ENCODE measurements around the gene NCOA6. TPM values are rescaled to one million over a fixed set of nuclear protein-coding genes. Genes with fewer than 3 reads are reported as not detected.
A peak's percentile ranks its signal among the peaks of the same experiment; 100 is the strongest.
"Not testable (repeated sequence)": the region's sequence is repeated elsewhere in the genome, so short reads cannot be mapped to it uniquely, and the experiment has no call there.

Gene NCOA6
- total RNA-seq, 1 experiment from 2014 or later = 2.2 TPM

DNA sequence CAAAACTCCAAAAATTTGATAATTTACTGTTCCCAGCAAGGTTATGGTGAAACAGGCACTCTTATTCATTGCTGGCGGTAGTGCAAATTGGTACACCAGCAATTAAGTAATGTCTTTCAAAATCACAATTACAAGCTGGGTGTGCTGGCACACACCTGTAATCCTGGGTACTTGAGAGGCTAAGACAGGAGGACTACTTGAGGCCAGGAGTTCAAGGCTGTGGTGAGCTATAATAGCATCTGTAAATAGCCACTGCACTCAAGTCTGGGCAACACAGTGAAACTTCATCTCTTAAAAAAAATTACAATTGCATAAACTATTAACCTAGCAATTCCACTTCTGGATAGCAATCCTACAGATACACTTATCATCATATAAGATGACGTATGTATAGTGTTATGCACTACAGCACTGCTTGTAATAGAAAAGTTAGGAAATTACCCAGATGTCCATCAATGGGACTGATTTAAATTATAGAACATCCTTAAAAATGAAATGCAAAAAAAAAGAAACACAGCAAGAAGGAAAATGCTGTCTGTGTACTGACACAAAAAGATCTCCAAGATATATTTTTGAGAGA lies 31.4 kb downstream of the NCOA6 start:
- in situ Hi-C loops (cut with HindIII; ENCODE audit: low pct_unique_long_range_greater_than_20kb, low sequenced_read_pairs) = no loop called here

DNA sequence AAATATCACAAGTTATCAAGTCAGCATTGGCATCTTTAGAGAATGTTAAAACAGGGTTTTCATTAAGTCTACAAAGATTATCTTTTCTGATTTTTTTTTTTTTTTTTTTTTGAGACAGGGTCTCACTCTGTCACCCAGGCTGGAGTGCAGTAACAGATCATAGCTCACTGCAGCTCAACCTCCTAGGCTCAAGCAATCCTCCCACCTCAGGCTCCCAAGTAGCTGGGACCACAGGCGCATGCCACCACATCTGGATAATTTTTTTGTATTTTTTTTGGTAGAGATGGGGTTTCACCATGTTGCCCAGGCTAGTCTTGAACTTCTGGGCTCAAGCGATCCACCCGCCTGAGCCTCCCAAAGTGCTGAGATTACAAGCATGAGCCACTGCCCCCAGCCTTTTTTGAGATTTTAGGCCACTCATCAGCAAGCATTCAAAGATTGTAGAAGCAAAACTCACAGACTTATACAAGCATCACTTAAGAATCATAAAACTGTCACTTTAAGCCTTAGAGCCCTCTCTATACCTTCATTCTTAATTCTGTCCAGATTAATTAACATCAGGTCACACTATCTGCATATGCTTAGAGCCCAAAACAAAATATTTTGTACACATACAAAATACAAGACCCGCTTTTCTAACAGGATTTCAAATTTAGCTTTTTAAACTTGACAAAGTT lies 32.6 kb downstream of the NCOA6 start:
- in situ Hi-C loops (cut with HindIII; ENCODE audit: low pct_unique_long_range_greater_than_20kb, low sequenced_read_pairs) = no loop called here

More for the DNA sequence above, 31.4 kb downstream of the NCOA6 start:
- DNase-seq (ENCODE audit: low read depth) = no peak

DNA sequence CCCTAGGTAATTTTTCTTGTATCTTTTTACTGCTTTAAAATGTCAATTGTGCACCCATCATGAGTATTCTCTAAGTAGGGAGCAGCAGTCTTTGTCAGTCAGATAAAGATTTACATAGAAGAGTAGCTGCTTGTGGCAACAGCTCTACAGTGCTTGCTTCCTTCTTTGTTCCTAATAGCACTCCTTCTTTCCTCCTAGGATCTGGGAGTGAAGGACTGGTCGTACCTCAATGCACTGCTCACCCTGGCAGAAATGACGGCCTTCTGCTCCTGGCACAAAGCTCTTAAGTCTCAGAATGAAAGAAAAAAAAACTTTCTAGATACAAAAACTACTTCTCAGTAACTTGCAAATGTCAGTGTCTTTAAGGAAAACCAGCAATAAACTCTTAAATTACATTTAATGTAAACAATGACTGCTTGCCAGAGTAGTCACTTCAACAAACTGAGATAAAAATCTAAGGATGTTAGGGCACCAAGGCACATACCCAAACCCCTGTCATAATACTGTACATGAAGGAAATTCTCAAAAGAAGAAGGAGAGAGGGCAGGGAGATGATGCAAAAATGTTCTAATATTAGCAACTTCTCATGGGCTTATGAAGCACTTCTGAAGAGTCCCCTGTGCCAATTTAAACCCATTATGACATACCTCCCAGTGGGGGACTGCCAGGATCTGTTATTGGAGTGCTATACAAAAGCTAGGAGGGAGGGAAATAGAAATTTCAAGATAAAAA lies 34.0 kb downstream of the NCOA6 start:
- in situ Hi-C loops (cut with HindIII; ENCODE audit: low pct_unique_long_range_greater_than_20kb, low sequenced_read_pairs) = no loop called here
- DNase-seq (ENCODE audit: low read depth) = peak; percentile 53

More for the DNA sequence above, 32.6 kb downstream of the NCOA6 start:
- DNase-seq (ENCODE audit: low read depth) = no peak

DNA sequence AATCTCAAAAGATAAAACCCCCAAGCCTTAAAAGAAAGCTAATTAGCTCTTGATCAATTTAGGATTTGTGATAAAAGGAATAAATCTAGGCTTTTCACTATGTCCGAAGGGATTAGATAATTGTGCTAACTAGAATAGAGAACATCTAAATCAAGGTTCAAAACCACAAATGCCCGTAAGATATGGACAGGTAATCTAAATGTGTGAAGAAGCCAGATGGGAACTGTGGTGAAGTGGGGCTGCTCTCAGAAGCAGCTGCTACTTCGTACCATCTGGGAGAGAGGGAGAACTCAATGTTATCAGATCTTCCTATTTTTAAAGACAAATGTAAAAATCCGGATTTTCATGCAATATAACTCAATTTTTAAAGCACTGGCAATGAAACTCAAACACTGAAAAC lies 44.2 kb downstream of the NCOA6 start:
- DNase-seq (ENCODE audit: low read depth) = no peak
- in situ Hi-C loops (cut with HindIII; ENCODE audit: low pct_unique_long_range_greater_than_20kb, low sequenced_read_pairs) = no loop called here

DNA sequence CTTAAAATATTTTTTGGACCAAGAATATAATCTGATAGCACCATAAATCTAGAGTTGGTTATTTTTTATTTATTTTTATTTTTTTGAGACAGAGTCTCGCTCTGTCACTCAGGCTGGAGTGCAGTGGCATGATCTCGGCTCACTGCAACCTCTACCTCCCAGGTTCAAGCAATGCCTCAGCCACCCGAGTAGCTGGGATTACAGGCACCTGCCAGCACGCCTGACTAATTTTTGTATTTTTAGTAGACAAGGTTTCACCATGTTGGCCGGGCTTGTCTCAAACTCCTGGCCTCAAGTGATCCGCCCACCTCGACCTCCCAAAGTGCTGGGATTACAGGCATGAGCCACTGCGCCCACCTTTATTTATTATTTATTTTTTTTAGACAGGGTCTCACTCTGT lies 45.2 kb downstream of the NCOA6 start:
- in situ Hi-C loops (cut with HindIII; ENCODE audit: low pct_unique_long_range_greater_than_20kb, low sequenced_read_pairs); DNase-seq (ENCODE audit: low read depth): not testable (repeated sequence)

DNA sequence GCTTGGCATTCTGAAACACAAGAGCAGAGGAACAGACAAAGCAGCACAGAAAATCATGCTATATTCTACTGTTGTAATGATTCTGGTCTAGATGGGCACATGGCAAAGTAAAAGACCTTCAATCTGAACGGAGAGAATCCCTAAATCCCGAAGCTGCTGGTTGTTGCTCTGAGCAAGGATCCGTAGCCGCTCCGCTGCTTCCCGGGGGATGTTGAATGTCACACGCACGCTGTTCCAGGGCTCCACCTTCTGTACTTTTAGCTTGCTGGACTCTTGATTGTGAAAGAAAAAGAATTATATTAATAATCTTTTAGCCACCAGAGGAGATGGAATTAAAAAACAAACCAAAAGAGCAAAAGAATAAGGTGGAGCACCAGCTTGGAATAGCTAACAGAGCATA lies 49.3 kb downstream of the NCOA6 start:
- DNase-seq (ENCODE audit: low read depth) = no peak
- in situ Hi-C loops (cut with HindIII; ENCODE audit: low pct_unique_long_range_greater_than_20kb, low sequenced_read_pairs) = no loop called here

DNA sequence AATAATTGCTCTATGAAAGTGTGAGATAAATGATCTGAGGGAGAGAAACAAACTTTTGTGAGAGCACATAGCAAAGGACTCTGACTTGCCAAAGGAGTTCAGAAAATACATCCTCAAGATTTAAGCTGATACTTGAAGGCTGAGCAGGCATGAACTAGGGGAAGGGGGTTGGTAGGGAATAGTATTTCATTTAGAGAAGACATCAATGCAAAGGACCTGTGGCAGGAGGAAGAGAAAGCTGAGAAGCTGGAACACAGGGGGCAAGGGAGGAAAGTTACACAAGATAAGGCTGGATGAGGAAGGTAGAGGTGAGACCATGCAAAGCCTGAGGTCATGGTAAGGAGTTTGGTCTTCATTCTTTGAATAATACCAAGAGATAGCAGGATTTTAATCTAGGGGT lies 50.6 kb downstream of the NCOA6 start:
- no peak for DNase-seq (ENCODE audit: low read depth)
- in situ Hi-C loops (cut with HindIII; ENCODE audit: low pct_unique_long_range_greater_than_20kb, low sequenced_read_pairs) = no loop called here

DNA sequence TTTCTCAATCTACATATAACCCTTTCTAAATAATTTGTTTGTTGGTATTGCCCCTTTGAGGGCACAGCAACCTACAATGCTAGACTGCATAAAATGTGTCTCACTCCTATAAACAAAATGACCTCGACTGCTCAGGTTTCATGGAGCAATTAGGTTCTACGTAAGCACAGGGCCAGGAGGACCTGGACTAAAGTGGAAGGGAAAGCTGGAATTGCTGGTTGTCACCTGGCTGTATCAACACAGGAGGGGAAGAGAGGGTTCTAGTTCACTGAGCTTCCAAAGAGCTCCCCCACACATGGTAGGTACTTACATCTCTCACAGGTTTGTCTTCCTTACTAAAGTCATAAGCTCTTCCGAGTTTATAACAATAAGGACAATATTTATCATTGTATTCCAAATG lies 51.0 kb downstream of the NCOA6 start:
- in situ Hi-C loops (cut with HindIII; ENCODE audit: low pct_unique_long_range_greater_than_20kb, low sequenced_read_pairs) = no loop called here
- no peak for DNase-seq (ENCODE audit: low read depth)

DNA sequence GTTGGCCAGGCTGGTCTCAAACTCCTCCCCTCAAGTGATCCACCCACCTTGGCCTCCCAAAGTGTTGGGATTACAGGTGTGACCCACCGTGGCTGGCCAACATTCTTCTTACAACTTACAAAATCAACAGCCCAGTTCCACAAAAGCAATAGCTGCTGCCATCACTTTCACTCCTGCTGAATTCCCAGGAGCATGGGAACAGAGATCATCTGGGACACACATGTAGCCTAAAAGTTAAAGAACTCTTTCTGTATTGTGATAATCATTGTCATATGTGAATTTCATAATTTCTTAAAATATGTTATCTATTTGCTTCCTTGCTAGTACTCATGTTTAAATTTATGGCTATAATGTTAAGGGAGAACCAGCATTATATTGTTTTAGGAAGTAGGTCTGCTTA lies 51.7 kb downstream of the NCOA6 start:
- no peak for DNase-seq (ENCODE audit: low read depth)
- in situ Hi-C loops (cut with HindIII; ENCODE audit: low pct_unique_long_range_greater_than_20kb, low sequenced_read_pairs) = no loop called here

DNA sequence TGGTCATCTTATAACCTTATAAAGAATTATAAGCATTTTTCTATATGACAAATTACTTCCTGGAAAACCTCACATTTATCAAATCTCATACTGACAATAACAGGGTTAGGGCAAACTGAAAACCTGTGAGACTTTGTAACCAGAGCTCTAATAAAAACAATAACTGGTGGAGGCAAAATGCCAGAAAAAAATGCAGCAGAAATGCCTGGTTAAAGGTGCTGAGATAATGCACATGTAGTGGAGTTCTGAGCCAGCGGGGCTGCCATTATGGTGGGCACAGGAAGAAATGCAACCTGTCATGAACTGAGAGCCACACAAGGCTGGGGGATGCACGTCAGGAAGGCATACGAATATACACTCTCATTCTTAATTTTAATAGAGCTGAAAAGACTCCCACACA lies 53.0 kb downstream of the NCOA6 start:
- in situ Hi-C loops (cut with HindIII; ENCODE audit: low pct_unique_long_range_greater_than_20kb, low sequenced_read_pairs) = no loop called here
- no peak for DNase-seq (ENCODE audit: low read depth)

DNA sequence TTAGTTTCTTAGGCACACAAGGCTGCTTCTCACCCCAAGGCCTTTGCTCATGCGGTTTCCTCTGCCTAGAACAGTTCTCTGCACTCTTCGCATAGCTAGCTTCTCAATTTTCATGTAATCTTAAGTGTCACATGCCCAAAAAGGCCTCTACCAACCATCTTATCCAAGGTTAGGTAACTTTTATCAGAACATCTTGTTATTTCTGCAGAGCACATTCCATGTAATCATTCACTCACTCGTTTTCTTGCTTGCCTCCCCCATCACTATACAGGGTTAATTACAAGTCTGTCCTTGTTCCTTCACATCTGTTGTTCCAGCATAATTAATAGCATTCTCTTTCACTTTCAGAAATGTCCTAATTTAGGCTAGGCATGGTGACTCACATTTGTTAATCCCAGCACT lies 53.8 kb downstream of the NCOA6 start:
- in situ Hi-C loops (cut with HindIII; ENCODE audit: low pct_unique_long_range_greater_than_20kb, low sequenced_read_pairs) = no loop called here
- DNase-seq (ENCODE audit: low read depth) = peak; percentile 10

DNA sequence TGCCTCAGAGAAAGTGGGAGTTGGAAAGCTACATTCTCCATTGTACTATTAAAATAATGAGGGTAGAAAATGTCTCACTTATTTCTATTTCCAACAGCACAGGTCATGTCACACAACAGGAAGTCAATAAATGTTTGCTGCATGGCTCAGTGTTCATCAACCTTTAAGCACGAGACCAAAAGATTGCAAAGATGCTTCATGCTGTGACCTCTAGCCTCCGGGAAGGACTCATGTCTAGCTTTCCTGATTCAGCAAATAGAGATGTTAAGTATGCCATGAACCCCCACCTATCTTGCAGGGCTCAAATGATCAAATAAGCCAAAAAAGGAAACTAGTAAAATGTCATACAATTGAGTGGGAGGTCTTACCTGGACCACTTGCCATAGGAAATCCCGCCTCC lies 57.4 kb downstream of the NCOA6 start:
- DNase-seq (ENCODE audit: low read depth) = no peak
- in situ Hi-C loops (cut with HindIII; ENCODE audit: low pct_unique_long_range_greater_than_20kb, low sequenced_read_pairs) = no loop called here

DNA sequence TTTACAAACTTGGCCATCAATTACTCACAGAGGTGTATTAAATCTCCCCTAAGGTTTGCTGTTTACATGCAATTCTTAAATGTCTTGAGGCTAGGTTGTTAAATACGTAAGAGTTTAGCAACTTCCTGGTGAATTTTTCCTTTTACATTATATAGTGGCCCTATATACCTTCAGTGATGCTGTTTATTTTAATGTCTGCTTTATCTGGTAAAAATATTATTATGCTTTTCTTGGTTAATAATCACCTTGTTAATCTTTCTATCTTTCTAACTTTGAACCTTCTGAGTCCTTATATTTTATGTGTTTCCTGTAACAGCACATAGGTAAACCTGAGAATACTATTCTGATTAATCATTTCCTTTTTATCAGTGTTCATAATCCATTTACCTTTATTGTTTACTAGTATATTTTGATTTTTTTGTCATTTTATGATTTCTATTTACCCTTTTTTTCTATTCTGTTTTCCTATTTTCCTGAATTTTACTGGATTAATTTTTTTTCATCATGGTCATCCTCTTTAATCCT lies 63.4 kb downstream of the NCOA6 start:
- in situ Hi-C loops (cut with HindIII; ENCODE audit: low pct_unique_long_range_greater_than_20kb, low sequenced_read_pairs) = no loop called here
- DNase-seq (ENCODE audit: low read depth) = no peak

DNA sequence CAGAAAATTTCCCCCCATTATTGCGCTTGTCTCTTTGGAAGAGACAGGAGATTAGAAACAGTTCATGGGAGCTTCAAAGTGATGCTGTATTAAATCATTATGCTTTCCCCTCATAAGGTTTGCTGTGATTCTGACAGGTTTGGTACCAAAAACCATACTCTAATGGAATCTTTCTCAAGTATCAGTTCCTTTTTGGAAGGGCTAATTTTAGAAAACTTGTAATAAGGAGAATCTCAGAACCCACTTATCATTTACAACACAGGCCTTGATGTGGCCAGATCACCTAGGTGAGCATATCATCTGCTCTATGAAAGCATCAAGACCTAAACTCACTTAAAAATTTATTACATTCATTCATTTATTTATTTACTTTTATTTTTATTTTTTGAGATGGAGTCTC lies 70.1 kb downstream of the NCOA6 start:
- DNase-seq (ENCODE audit: low read depth) = no peak
- in situ Hi-C loops (cut with HindIII; ENCODE audit: low pct_unique_long_range_greater_than_20kb, low sequenced_read_pairs) = no loop called here

DNA sequence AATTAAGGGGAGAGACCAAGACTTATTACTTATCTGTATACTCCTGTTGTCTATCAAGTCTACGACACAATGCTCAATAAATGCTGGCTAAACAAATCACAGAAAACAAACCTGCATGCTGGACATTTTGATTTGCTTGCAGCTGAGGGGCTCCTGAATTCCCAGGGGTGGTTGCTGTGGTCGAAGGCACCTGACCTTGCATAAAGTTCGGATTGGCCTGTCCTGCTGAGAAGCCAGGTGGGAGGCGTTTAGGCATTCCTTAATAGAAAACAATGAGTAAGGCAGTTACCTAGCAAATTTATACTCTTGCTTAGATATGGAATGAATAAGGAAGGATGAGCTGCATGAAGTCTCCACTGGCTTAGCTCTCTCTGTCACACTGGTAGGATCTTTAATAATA lies 70.8 kb downstream of the NCOA6 start:
- no peak for DNase-seq (ENCODE audit: low read depth)
- in situ Hi-C loops (cut with HindIII; ENCODE audit: low pct_unique_long_range_greater_than_20kb, low sequenced_read_pairs) = no loop called here

DNA sequence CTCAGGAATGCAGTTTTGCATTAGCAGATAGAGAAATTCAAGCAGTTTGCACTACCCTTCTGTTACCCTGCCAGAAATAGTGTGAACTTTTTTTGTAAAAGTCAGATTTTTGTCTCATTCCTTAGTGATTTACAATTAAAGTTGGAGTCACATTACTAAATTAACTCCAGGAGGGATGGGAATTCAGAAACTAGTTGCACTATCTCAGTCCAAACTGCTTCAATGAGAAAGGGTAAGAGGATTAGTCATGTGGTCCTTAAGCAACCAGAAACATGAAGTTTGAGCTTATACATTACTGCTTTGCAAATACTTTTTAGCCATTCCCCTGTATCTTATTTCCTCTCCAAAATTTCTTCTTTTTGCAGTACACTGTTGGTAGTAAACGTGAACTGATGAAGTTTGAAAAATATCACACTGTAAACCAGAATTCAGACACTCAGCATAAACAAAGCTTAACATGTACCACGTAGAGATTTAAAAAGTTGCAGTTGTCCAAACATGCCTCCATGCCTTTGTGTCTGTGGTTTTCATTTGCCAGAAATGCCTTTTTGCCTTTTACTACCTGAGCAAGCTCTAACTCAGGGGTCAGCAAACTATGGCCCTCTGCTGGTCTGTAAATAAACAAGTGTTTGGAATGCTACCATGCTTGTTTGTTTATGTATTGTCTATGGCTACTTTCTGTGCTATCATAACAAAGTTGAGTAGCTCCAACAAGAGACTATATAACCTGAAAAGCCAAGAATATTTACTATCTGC lies 71.6 kb downstream of the NCOA6 start:
- no peak for DNase-seq (ENCODE audit: low read depth)
- in situ Hi-C loops (cut with HindIII; ENCODE audit: low pct_unique_long_range_greater_than_20kb, low sequenced_read_pairs) = no loop called here

DNA sequence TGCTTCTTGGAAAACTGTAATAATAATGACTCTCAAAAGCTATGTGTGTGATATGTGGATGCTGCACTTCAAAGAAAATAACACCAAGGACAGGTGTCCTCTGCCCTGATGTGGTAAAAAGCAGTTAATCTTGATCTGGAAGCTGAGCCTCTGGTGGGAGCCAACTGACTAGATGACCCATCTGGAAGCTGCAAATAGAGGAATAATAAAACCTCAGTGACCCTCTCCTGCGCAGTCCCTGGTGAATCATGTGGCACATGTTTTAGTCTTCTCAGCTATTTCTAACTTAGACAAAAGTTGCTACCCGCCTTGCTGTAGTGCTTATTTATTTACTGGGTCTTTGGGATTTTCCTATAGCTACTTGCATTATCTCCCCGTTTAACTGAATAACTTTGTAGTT lies 74.0 kb downstream of the NCOA6 start:
- in situ Hi-C loops (cut with HindIII; ENCODE audit: low pct_unique_long_range_greater_than_20kb, low sequenced_read_pairs) = no loop called here
- DNase-seq (ENCODE audit: low read depth) = no peak

DNA sequence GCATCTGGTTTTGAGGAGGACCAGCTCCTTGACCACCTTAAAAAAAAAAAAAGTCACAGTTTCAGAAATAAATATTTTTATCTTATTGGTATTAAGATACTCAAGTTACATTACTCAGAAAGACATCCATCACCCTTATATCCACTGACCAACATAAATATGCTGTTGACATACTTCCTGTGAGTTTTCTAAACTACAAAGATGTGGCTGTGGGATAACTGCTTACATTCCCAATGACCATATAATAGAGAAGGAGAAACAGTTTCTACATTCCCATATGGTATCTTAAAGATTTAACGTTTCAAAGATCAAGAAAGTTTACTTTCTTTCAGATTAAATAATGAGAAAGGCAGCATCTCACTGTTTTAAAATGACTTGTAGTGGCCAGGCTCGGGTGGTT lies 75.0 kb downstream of the NCOA6 start:
- DNase-seq (ENCODE audit: low read depth) = no peak
- in situ Hi-C loops (cut with HindIII; ENCODE audit: low pct_unique_long_range_greater_than_20kb, low sequenced_read_pairs) = no loop called here

DNA sequence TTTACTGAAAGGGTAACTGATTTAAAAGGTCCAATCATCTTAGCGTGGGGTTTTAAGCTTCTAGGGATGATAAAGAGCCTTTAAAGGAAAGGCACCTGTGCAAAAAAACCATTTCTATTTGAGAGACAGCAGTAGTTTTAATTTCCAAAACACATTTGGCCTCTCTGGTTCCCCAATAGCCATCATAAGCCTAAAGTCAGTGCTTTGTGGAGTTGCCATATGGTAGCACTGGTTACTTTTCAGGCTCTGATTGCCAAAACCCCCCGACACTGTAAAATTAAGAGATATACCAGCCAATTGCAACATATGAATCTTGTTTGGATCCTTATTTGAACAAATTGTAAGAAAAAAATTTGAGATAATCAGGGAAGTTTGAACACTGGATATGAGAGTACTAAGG lies 76.7 kb downstream of the NCOA6 start:
- DNase-seq (ENCODE audit: low read depth) = no peak
- in situ Hi-C loops (cut with HindIII; ENCODE audit: low pct_unique_long_range_greater_than_20kb, low sequenced_read_pairs) = no loop called here

Data from Caki2 (cell line).